SK-N-SH (cell line): ENCODE measurements around the gene ING2. TPM values are rescaled to one million over a fixed set of nuclear protein-coding genes. Genes with fewer than 3 reads are reported as not detected.

Experiments used
- CTCF ChIA-PET: fragments of 300-600, 350-600 bp; formaldehyde crosslinking; extraction: SDS; loops from one replicate; lab custom pipeline; 2021; lab: Yijun Ruan, JAX
- POLR2A ChIA-PET: fragments of 350-600 bp; sonication (Branson Sonifier 250); formaldehyde crosslinking; extraction: SDS; loops from one replicate; lab custom pipeline; 2020; ENCODE audit warnings: antibody characterized with exemption, inconsistent platforms; lab: Yijun Ruan, JAX
- DNase-seq: peaks from one replicate; pipeline ENCODE4 v3.0.0; 2012
- H2AFZ ChIP-seq: fragments of 200-600 bp; sonication (generic); 2 replicates; pipeline ENCODE4 v1.8.1; 2016; ENCODE audit warnings: antibody characterized with exemption, mild to moderate bottlenecking, low read depth
- H3F3A ChIP-seq: fragments of 200-600 bp; sonication (generic); replicated peaks from 2 replicates; pipeline ENCODE3; 2016; ENCODE audit warnings: antibody characterized with exemption, mild to moderate bottlenecking; ENCODE audit not compliant: insufficient read depth
- H3K27ac ChIP-seq, 2 experiments: fragments of 200-500 bp in 1 of 2; fragments of 200-600 bp in 1 of 2; sonication (Bioruptor generic) in 1 of 2; sonication (generic), shearing (Covaris generic) in 1 of 2; 2 replicates each; pipeline versions ENCODE4 v1.5.1 to v1.6.1; 2014 to 2016; ENCODE audit warnings: low read depth in 2 of 2, inconsistent platforms in 1 of 2, low read length in 1 of 2, mild to moderate bottlenecking in 1 of 2, mixed read lengths in 1 of 2
- H3K27me3 ChIP-seq: fragments of 200-600 bp; sonication (generic), shearing (Covaris generic); 2 replicates; pipeline ENCODE4 v1.6.1; 2016; ENCODE audit warnings: mixed run types; ENCODE audit not compliant: insufficient read depth
- H3K36me3 ChIP-seq, 2 experiments: fragments of 200-500 bp in 1 of 2; fragments of 200-600 bp in 1 of 2; sonication (Bioruptor generic) in 1 of 2; sonication (generic) in 1 of 2; replicated peaks in 1 of 2; 2 replicates each; pipeline versions ENCODE3 to v1.5.1; 2014 to 2016; ENCODE audit warnings: low read length in 1 of 2, mild to moderate bottlenecking in 1 of 2; ENCODE audit not compliant: insufficient read depth in 2 of 2, control insufficient read depth in 1 of 2
- H3K4me1 ChIP-seq, 2 experiments: fragments of 200-500 bp in 1 of 2; fragments of 200-600 bp in 1 of 2; sonication (Bioruptor generic) in 1 of 2; sonication (generic), shearing (Covaris generic) in 1 of 2; 2 replicates each; pipeline versions ENCODE4 v1.5.1 to v1.6.1; 2014 to 2016; ENCODE audit warnings: low read depth in 1 of 2, low read length in 1 of 2, mixed run types in 1 of 2; ENCODE audit not compliant: insufficient read depth in 2 of 2, control insufficient read depth in 1 of 2
- H3K4me2 ChIP-seq: fragments of 200-600 bp; sonication (generic), shearing (Covaris generic); 2 replicates; pipeline ENCODE4 v1.6.1; 2017; ENCODE audit warnings: mixed run types
- H3K4me3 ChIP-seq, 2 experiments: fragments of 200-500 bp in 1 of 2; fragments of 200-600 bp in 1 of 2; sonication (Bioruptor generic) in 1 of 2; sonication (generic), shearing (Covaris generic) in 1 of 2; 2 replicates each; pipeline versions ENCODE4 v1.5.1 to v1.8.1; 2014 to 2016; ENCODE audit warnings: low read depth in 2 of 2, inconsistent platforms in 1 of 2, low read length in 1 of 2, mild to moderate bottlenecking in 1 of 2, mixed read lengths in 1 of 2, moderate library complexity in 1 of 2
- H3K79me2 ChIP-seq: fragments of 200-600 bp; sonication (generic); 2 replicates; pipeline ENCODE4 v1.8.1; 2017; ENCODE audit warnings: mild to moderate bottlenecking; ENCODE audit not compliant: insufficient read depth
- H3K9ac ChIP-seq: fragments of 200-600 bp; sonication (generic); 2 replicates; pipeline ENCODE4 v1.6.1; 2017; ENCODE audit warnings: mixed run types
- H3K9me2 ChIP-seq: fragments of 200-600 bp; sonication (generic); 2 replicates; pipeline ENCODE4 v1.6.1; 2017; ENCODE audit warnings: mixed run types
- H3K9me3 ChIP-seq: fragments of 200-600 bp; sonication (generic); 2 replicates; pipeline ENCODE4 v1.6.1; 2017; ENCODE audit warnings: mixed run types, mild to moderate bottlenecking, moderate library complexity
- H4K20me1 ChIP-seq: fragments of 200-600 bp; sonication (generic); 2 replicates; pipeline ENCODE4 v1.6.1; 2017; ENCODE audit warnings: mild to moderate bottlenecking, mixed run types; ENCODE audit not compliant: insufficient read depth
- EP300 ChIP-seq, 2 experiments: IDR thresholded peaks; 2 replicates each; pipeline versions ENCODE4 v1.4.0 to v1.6.1; 2012; ENCODE audit warnings: borderline replicate concordance in 1 of 2, low read depth in 1 of 2, low read length in 1 of 2
- FOXJ3 ChIP-seq: sonication (generic); formaldehyde crosslinking; IDR thresholded peaks from 2 replicates; pipeline ENCODE4 v1.5.1; 2020; ENCODE audit warnings: mild to moderate bottlenecking, missing genetic modification reagents
- JUND ChIP-seq: IDR thresholded peaks from 2 replicates; pipeline ENCODE4 v1.4.0; 2012
- POLR2AphosphoS5 ChIP-seq: IDR thresholded peaks from 2 replicates; pipeline ENCODE4 v1.6.1; 2012; ENCODE audit warnings: low read depth, low read length
- RFX5 ChIP-seq: IDR thresholded peaks from 2 replicates; pipeline ENCODE4 v1.6.1; 2012; ENCODE audit warnings: mild to moderate bottlenecking, improper control_type of control experiment, low read length
- TAF1 ChIP-seq: IDR thresholded peaks from 2 replicates; pipeline ENCODE4 v1.6.1; 2012; ENCODE audit warnings: low read depth, mild to moderate bottlenecking, low read length, moderate library complexity, borderline replicate concordance
- WGBS: methylation state at CpG from one replicate; pipeline ENCODE4 v1.1.6; 2017; ENCODE audit warnings: low lambda C conversion rate; 5-methylcytosine and 5-hydroxymethylcytosine counted together
- polyA plus RNA-seq, 3 experiments: library from polyadenylated mRNA; depleted of rRNA; stranded (reverse); fragments of >200 nt; gene quantifications; 2 replicates each; pipeline ENCODE4 v1.2.3, GENCODE V29; 2012
- TF ChIP-seq, protein P1 (sequence below): IDR thresholded peaks from 2 replicates; pipeline ENCODE4 v1.6.1; 2012; ENCODE audit warnings: mild to moderate bottlenecking, low read depth, low read length, moderate library complexity
- TF ChIP-seq, protein P2 (sequence below): fragments of 200-600 bp; sonication (generic); IDR thresholded peaks from 2 replicates; pipeline ENCODE4 v1.6.1; 2017; ENCODE audit warnings: antibody characterized with exemption, mild to moderate bottlenecking, moderate library complexity
- TF ChIP-seq, protein P3 (sequence below): IDR thresholded peaks from 2 replicates; pipeline ENCODE4 v1.4.0; 2012; ENCODE audit warnings: low read depth, borderline replicate concordance
- TF ChIP-seq, protein P4 (sequence below): fragments of 150-350 bp; IDR thresholded peaks from 2 replicates; pipeline ENCODE4 v1.6.1; 2016; ENCODE audit warnings: mild to moderate bottlenecking, low read depth, low read length
- TF ChIP-seq, protein P5 (sequence below): IDR thresholded peaks from 2 replicates; pipeline ENCODE4 v1.4.0; 2012; ENCODE audit warnings: low read depth, borderline replicate concordance

Gene ING2
- polyA plus RNA-seq, 1 of the 3 experiments (the other 2 are of a cell fraction): 15.1 TPM

DNA sequence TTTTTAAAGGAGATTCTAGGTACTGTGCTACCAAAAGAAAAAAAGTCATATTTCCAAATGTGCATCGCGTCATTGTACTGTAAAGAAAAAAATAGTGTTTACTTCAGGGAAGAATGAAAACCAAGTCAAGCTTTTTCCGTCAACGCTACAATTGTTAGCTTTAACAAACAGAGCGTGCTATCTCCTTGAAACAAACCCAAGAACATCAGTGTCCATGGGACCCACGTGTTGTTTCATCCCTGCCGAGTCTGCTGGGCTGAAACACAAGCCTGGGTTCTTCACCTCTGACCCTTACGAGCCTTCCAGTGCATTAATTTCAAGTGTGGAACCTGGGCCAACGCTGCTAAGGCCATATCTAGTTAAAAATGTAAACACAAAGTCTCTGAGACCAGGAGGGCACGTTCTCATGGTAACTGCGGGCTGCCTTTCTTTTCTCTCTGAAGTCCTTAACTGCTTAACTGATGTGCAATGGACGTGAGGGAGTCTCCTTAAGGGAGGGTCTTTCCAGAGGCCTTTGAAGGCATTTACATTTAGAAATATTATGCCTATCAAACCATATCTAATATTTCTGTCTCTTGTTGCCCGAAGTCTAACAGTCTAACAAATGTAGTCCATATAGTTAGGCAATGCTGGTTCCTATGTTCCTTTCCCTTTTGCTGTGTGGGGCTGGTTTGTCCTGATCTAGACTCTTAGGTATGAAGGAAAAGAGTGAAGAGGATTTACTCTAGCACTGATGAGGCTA lies 36.3 kb downstream of the ING2 start:
- H2AFZ ChIP-seq: no peak overlapping the region
- no peaks in the 10 kb centered on the region for H3K27me3 ChIP-seq
- H3K9me2 ChIP-seq: no peaks in the 10 kb centered on the region
- H4K20me1 ChIP-seq: no peaks in the 10 kb centered on the region
- no peak overlapping the region for H3K4me2 ChIP-seq
- no peaks in the 10 kb centered on the region for H3K4me1 ChIP-seq
- H3K79me2 ChIP-seq: no peaks in the 10 kb centered on the region
- H3K9me3 ChIP-seq: no peaks in the 10 kb centered on the region
- H3K4me3 ChIP-seq: no peak overlapping the region
- ChIA-PET CTCF (interaction anchor here (1.4 kb wide), 1 partner anchor 8 kb away, joined by 3 read pairs; no protein-coding TSS in a partner anchor), POLR2A (no interaction called here)
- no peak for DNase-seq
- WGBS: 64% methylated on average over 13 of the region's 13 CpGs
- no peaks in the 10 kb centered on the region for H3F3A ChIP-seq
- H3K36me3 ChIP-seq: no peaks in the 10 kb centered on the region
- no peak overlapping the region for H3K27ac ChIP-seq
- no peak overlapping the region for H3K9ac ChIP-seq
- TF ChIP-seq, protein P1, sequence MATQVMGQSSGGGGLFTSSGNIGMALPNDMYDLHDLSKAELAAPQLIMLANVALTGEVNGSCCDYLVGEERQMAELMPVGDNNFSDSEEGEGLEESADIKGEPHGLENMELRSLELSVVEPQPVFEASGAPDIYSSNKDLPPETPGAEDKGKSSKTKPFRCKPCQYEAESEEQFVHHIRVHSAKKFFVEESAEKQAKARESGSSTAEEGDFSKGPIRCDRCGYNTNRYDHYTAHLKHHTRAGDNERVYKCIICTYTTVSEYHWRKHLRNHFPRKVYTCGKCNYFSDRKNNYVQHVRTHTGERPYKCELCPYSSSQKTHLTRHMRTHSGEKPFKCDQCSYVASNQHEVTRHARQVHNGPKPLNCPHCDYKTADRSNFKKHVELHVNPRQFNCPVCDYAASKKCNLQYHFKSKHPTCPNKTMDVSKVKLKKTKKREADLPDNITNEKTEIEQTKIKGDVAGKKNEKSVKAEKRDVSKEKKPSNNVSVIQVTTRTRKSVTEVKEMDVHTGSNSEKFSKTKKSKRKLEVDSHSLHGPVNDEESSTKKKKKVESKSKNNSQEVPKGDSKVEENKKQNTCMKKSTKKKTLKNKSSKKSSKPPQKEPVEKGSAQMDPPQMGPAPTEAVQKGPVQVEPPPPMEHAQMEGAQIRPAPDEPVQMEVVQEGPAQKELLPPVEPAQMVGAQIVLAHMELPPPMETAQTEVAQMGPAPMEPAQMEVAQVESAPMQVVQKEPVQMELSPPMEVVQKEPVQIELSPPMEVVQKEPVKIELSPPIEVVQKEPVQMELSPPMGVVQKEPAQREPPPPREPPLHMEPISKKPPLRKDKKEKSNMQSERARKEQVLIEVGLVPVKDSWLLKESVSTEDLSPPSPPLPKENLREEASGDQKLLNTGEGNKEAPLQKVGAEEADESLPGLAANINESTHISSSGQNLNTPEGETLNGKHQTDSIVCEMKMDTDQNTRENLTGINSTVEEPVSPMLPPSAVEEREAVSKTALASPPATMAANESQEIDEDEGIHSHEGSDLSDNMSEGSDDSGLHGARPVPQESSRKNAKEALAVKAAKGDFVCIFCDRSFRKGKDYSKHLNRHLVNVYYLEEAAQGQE: no peak
- TF ChIP-seq, protein P2, sequence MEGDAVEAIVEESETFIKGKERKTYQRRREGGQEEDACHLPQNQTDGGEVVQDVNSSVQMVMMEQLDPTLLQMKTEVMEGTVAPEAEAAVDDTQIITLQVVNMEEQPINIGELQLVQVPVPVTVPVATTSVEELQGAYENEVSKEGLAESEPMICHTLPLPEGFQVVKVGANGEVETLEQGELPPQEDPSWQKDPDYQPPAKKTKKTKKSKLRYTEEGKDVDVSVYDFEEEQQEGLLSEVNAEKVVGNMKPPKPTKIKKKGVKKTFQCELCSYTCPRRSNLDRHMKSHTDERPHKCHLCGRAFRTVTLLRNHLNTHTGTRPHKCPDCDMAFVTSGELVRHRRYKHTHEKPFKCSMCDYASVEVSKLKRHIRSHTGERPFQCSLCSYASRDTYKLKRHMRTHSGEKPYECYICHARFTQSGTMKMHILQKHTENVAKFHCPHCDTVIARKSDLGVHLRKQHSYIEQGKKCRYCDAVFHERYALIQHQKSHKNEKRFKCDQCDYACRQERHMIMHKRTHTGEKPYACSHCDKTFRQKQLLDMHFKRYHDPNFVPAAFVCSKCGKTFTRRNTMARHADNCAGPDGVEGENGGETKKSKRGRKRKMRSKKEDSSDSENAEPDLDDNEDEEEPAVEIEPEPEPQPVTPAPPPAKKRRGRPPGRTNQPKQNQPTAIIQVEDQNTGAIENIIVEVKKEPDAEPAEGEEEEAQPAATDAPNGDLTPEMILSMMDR: no peak
- TF ChIP-seq, protein P3, sequence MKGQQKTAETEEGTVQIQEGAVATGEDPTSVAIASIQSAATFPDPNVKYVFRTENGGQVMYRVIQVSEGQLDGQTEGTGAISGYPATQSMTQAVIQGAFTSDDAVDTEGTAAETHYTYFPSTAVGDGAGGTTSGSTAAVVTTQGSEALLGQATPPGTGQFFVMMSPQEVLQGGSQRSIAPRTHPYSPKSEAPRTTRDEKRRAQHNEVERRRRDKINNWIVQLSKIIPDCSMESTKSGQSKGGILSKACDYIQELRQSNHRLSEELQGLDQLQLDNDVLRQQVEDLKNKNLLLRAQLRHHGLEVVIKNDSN: no peak
- TF ChIP-seq JUND (no peak), FOXJ3 (CRISPR knock-in tag) (no peak), EP300 (IDR thresholded peaks at IDR 0.05; ENCODE audit: borderline replicate concordance in 1 of 2, low read depth in 1 of 2, low read length in 1 of 2) (no peak), TAF1 (no peak), POLR2AphosphoS5 (no peak), RFX5 (no peak)
- TF ChIP-seq, protein P4, sequence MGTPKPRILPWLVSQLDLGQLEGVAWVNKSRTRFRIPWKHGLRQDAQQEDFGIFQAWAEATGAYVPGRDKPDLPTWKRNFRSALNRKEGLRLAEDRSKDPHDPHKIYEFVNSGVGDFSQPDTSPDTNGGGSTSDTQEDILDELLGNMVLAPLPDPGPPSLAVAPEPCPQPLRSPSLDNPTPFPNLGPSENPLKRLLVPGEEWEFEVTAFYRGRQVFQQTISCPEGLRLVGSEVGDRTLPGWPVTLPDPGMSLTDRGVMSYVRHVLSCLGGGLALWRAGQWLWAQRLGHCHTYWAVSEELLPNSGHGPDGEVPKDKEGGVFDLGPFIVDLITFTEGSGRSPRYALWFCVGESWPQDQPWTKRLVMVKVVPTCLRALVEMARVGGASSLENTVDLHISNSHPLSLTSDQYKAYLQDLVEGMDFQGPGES: no peak
- TF ChIP-seq, protein P5, sequence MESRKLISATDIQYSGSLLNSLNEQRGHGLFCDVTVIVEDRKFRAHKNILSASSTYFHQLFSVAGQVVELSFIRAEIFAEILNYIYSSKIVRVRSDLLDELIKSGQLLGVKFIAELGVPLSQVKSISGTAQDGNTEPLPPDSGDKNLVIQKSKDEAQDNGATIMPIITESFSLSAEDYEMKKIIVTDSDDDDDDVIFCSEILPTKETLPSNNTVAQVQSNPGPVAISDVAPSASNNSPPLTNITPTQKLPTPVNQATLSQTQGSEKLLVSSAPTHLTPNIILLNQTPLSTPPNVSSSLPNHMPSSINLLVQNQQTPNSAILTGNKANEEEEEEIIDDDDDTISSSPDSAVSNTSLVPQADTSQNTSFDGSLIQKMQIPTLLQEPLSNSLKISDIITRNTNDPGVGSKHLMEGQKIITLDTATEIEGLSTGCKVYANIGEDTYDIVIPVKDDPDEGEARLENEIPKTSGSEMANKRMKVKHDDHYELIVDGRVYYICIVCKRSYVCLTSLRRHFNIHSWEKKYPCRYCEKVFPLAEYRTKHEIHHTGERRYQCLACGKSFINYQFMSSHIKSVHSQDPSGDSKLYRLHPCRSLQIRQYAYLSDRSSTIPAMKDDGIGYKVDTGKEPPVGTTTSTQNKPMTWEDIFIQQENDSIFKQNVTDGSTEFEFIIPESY: no peak
